HT1080 (cell line): ENCODE measurements around the gene IQSEC1. TPM values are rescaled to one million over a fixed set of nuclear protein-coding genes. Genes with fewer than 3 reads are reported as not detected.

ENCODE experiments used
- DNase-seq: peaks from one replicate; pipeline ENCODE4 v3.0.0-alpha.2; 2015; ENCODE audit warnings: low read depth
- total RNA-seq: library from RNA; depleted of rRNA; stranded (reverse); fragments of >200 nt; shearing (Covaris generic); gene quantifications from 2 replicates; pipeline ENCODE4 v1.2.3, GENCODE V29; 2014

Gene IQSEC1
- total RNA-seq, 1 experiment from 2014 or later, result 1.3 TPM

DNA sequence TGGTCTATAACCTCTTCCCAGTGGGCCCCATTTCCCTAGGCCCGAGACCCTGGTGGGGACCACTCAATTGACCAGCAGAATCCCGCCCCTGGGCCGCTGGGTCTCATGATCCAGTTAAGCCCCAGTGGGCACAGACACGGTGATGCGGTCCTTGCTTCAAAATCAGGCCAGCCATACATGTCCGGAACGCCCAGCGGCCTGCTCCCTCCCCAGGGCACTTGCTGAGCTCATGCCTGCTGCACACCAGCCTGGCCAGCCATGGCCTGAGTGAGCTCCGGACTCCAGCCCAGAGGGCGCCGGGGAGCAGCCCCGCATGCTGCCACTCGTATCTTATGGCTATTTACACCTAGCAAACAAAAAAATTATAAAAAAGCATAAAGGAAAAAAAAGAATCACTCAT lies 34.4 kb upstream of the IQSEC1 start:
- no peak for DNase-seq

DNA sequence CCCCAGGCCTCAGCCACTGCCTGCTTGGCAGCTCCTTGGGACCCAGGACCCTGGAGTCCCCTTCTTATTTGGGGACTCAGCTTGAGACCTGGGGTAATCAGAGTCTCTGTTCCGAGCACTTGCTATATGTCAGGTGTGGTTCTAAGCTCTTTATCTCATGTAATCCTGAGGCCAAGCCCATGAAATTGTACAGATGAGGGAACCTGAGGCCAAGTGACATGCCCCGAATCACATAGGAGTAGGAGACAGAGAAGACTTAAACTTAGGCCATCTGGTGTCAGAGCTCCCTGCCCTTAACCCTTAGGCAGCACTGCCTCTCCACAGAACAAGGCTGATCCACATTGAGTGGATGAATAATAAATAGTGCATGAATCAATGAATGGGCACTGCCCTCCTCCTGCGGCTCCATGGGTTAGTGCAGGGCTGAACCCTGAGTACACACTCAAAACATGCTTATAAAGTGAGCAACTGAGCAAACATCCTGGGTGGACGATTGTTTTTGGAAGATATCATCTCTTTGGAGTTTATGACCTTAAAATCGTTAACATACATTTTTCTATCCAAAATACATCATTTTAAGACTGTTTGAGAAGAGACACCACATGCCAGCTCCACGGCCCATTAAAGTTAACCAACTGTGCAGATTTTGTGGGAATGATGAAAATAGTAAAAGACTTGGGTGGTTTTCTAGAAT lies 33.2 kb upstream of the IQSEC1 start:
- DNase-seq, result no peak

DNA sequence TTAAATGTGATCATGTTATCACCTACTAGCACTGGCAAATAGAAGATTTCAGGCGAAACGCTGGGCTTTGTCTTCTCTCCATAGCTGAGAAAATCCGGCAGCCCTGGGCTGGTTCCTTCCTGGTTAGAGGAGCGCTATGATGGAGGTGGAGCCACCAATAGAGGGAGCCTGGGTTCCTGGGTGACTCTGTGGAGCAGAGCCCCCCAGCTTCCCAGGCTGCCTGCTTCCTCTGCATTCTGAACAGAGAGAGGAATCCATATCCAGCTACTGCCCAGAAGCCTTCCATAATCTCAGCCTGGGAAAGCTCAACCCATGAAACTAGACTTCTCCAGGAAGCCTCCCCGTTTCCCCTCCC lies 32.6 kb upstream of the IQSEC1 start:
- no peak for DNase-seq

DNA sequence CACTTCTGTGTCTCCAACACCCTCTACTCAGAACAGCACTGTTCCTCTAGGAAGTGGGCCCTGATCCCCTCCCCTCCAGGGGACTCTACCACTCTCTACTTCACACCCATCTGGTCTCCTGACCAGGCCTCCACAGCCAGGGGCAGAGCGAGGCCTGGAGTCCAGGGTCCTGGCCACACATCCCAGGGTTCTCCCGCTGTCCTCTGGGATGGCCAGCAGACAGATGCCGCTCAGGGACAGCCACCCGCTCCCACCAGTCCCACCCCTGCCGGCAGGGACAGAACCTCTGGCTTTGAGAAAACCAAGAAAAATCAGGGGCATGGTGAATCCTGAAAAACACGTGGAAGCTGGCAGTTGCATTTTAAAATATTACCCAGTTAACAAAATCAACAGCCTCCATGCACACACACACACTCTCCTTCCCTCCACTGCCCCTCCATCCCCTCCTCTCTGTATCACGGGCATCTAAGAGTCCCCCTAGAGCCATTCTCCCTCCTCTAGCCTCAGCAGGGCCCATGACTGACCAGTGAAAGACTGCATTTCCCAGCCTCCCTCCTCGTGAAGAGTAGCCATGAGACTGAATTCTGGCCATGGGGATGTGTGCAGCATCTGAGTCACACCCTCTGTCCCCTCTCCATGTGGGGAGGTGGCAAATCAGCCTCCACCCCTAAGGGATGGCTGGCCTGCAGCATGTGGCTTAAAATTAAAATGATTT lies 32.1 kb upstream of the IQSEC1 start:
- no peak for DNase-seq

DNA sequence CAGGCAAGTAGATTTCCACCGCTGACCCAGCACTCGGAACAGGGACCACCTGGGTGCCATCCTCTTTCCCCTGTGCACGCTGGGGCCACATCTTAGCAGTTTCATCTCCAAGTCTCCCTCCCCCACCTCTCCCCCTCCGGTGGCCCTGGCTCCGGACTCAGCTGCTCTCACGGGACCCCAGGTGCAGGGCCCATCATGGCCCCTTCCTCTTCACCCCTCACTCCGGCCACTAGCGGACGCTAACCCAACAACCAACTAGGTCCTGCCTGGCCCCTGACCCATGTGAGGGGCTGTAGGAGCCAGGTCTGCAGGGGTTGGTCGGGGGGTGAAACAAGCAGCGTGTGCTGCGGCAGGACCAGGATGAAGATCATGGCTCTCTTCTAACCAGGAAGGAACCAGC lies 31.3 kb upstream of the IQSEC1 start:
- no peak for DNase-seq

DNA sequence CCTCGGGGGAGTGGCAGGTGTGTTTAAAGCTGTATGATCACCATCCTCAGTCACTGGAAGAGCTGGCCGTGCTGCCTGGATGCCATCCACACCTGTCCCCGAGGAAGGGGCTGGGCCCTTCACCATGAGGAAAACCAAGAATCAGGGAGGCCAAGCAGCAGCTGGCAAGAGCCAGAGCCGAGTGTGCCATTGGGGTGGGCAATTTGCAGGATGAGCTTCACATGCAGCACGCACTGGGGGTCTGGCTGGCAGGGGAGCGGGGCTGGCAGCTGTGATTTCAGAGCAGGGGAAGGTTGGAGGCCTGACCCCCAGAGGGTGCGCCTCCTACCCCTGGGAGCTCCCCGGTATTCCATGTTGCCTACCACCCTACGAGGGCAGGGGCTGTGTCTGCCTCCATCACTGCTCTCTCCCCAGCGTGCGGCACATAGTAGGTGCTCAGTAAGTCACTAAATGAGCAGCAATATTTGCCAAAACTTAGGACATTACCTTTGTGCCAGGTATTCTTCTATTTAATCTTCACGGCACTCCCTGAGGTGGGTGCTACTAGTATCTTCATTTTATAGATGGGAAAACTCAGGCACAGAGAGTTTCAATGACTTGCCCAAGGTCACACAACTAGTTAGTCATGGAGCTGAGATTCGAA lies 30.3 kb upstream of the IQSEC1 start:
- DNase-seq, result no peak

DNA sequence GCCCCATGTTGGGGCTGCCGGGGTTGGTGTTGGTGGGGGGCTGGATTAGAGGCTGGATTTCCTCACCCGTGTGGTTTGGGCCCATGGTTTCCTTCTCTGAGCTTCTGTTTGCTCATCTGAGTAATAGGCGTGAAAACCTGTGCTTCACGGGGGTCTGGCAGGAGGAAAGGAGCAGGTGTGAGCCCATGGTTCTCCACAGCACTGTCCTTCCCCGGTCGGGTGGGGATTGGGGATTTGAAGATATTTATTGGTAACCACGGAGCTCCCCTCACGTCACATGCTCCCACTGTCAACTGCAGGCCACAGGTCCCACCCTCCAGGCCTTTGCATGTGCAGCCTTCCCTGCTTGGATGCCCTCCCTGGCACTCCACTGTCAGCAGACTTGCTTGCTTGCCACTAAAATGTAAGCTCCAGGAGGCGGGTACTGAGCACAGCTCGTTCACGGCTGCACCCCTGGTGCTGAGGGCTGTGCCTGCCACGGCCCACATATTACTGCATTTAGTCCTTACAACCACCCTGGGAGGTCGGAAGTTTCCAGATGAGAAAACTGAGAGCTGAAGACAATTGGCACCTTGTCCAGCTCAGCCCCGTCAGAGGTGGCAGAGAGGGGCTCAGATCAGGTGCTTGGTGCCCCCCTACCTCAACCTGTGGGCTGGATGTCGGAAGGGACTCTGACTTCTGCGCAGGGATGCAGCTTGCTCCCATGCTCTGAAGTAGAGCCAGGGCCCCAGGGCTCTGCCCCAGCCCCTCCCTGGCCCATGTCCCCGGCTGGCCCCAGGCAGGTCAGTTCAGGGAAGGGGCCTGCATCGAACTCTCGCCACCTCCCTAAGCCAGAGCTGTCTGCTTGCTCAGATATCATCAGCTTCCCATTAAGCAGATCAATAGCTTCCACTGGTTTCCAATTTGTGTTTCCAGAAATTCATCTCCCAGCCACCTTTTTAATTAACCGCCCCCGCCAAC lies 29.4 kb upstream of the IQSEC1 start:
- no peak for DNase-seq

DNA sequence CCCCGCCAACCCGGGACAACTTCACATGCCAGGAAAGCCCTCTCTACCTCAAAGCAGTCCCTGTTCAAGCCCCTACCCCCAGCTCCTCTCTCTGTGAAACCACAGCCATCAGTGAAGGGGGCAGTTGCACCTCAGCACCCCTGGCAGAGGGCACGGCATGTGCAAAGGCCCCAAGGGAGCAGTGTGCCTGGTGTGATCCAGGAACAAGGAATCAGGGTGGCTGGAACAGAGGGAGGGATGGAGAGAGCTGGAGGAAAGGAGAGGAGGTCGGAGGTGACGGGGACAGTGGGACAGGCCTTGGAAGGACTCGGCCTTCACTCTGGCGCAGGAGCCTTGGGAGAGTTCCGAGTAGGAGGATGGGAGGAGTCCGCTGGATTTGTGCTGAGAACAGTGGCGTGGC lies 26.5 kb upstream of the IQSEC1 start:
- DNase-seq, result no peak

DNA sequence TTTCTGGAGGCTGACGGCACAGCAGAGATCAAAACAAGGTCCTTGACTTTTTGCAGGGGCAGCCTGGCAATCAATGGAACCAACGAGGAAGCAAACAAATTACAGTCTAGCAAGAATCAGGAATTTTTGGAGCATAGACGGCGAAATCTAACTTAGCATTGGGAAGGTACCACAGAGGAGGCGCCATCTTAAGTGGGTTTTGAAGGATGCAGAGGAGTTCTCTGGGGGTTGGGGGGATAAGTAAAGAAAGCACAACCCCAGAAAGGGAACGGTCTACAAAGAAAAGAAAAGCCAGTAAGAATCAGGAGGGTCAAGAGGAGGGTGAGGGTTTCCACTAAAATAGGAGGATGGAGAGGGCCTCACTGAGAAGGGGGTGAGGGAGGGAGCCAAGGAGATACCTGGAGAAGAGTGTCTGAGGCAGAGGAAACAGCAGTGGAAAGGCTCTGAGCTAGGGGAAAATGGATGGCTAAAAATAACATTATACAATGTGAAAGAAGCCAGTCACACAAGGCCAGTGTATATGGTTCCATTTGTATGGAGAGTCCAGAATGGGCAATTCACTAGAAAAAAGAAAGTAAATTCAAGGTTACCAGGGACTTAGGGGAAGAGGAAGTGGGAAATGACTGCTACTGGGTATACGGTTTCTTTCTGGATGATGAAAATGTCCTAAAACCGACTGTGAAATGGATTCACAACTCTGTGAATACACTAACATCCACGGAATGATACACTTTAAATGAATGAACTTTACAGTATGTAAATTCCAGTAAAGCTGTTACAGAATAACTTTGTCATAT lies 25.2 kb upstream of the IQSEC1 start:
- DNase-seq, result no peak

DNA sequence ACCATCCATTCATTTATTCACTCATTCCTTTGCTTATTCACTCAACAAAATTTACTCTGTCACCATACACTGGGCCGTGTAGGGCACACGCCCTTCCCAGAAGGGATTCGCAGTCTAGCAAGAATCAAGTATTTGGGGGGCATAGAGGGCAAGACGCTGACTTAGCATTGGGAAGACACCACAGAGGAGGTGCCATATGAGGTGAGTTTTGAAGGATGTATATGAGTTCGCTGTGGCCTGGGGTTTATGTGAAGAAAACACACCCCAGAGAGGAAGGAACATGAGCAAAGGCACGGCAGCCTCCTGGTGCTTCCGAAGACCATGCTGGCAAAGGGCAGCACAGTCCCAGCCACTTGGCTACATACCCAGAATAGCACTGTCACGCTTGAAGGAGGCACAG lies 23.1 kb upstream of the IQSEC1 start:
- no peak for DNase-seq

DNA sequence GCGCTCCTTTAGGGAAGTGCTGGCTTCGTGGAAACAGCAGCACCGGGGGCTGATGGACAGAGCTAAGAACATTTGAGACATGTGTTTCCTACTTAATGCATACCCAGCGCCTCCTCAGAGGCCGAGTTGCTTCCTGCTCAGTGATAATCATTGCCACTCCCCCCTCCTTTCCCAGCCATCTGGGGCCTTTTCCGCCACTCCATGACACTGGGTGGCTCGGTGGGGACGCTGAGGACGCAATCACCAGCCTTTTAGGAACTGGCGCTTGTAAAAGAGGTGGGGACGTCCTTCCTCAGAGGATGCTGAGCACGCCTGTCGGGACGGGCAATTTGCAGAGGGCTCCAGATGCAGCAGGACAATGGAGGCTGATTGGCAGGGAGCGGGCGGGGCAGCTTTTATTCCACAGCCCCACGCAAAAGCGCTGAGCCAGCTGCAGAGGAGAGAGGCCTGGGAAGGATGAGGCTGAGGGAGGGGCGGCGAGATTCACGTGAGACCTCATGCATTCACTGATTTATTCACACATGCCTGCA lies 22.2 kb upstream of the IQSEC1 start:
- no peak for DNase-seq

DNA sequence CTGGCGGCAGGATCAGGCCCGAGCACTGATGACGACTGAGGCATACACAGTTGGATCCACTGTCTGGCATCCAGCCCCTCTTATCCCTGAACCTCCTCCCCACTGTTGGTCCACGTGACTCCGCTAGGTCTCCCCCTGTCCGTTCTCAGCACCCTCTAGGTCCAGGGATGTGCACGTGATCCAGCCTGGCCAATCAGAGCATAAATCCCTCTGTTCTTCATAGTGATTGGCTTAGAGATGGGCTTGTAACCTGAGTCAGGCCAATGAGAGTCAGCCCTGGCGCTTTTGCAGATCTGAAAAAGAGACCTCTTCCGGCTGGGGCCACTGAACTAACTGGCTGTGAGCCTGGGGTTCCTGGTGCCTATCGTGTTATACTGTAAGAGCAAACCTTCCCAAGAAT lies 20.5 kb upstream of the IQSEC1 start:
- DNase-seq, result peak; percentile 35

DNA sequence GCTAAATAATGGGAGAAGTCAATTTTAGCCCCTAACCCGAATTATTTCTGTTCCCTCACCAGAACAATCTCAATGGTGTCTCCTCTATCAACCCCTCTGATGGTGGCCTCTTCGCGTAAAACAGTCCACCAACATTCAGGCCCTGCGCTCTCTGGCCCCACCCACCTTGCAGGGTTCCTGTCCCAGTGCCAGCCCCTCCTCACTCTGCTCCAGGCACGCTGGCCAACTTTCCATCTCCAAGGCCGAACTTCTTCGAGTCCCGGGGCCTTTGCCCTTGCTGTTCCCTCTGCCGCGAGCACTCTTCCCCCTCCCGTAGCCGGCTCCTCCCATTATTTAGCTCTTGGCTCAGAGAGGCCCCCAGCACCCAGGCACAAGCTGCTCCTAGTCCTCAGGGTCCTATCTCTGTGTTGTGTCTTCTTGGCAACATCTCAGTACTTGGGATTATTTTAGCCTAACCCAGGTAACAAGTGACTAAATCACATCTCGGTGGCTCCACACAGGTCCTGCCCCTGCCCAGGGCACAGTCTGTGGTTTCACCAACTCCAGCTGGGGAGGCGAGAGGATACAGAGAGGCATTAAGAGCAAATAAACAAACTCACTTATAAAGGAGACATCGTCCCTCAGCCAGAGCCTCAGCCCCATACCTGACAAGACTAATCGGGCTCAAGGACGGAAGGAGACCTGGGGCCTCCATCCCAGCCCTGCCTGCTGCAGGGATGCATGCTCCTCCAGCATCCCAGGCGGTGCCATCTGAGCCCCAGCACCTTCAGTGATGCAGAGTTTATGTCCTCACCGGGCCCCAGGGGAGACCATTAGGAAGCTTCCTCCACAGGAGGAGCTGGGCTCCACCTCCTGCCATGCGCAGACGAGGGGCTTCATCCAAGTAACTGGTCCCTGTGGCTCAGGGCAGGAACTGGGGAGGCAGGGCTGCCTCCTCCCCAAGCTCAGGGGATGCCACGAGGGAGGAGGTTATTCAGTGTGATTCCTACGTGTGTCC lies 19.7 kb upstream of the IQSEC1 start:
- DNase-seq, result no peak

DNA sequence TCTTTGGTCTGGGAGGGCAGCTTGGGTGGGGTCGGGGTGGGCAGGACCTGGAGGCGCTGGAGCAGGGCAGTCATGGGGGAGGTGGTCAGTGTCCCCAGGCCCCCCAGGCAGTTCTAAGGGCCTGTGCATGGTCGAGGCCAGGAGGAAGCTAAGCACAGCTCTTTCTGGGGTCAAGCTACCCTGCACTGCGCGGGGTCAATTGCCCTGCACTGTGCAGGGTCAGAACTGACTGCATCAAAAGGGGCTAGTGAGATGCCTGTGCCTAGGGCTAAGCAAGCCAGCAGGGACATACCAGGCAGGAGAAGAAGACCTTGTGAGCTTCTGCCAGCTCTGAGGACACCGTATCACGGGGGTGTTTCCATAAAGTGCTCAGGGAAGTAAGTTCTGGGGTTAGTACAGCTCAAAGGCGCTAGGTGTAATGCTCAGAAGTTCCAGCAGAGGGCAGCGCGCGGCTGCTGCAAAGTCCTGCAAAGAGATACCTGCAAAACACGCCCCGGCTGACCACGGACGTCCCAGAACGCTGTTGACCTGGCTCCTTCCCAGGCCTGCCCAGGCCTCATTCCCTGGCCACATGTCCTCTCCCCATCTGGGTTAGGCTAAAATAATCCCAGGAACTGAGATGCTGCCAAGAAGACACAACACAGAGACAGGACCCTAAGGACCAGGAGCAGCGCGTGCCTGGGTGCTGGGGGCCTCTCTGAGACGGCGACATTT lies 18.8 kb upstream of the IQSEC1 start:
- peak; percentile 62 for DNase-seq

DNA sequence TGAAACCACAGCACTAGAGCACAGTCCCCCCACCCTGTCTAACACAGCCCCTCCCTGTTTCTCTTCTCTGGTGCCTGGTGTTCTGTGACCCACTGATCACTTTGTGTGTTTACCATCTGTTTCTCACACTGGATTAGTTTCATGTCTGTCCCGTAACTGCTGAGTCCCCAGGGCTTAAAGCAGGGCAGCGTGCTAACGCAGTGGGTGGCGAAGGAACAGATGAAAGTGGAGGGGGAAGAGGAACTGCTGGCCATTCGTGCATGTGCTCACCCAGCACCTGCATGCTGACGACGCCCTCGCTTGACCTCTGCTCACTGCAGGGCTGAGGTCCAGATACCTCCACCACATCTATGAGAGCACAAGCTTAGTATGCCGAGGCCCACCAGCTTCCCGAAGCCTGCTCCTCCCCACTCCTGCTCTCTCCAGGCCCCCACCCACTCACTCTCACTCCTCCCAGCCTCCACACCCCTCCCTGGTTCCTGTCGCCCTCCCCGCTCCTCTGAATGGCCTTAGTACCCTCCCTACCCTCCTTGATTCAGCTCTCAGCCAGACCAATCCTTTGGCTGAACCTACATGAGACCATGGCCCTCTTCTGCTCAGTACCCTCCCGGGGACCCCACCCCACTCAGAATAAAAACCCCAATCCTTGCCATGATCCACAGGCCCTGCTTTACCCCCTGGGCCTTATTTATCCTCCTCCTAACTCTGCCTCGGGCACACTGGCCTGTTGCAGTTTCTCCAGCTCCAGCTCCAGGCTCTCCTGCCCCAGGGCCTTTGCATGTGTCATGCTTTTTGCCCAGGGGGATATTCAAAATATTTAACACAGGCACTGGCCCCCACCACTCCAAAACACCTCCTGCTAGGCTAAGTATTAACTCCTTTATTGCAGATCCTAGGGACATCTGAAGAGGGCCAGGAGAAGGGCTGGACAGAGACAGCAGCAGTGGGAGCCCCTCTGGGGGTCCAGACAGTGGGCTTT lies 15.1 kb upstream of the IQSEC1 start:
- DNase-seq, result no peak

DNA sequence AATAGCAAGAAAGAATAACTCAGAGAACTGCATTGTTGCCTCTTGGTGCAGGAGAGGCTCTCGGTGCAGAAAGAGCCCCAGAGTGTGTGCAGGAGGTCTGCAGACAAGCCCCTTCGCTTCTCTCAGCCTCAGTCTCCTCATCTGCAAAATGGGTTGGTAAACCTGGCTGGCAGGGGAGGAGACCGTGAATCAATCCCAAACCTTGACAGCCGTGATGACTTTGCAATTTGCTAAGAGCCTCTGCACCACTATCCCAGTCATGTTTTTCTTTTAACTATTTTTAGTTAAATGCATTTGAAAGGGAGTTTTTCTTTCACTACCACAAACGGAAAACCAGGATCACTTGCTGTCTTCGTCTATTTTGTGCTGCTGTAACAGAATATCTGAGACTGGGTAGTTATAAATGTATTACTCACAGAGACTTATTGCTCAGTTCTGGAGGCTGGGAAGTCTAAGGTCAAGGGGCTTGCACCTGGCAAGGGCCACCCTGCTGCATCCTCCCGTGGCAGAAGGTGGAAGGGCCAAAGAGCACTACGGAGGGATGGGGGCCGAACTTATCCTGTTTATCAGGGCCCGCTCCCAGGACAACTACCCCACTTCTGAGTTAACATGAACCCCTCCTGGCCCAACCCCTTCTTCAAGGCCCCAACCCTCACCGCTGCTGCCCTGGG lies 14.2 kb upstream of the IQSEC1 start:
- no peak for DNase-seq

DNA sequence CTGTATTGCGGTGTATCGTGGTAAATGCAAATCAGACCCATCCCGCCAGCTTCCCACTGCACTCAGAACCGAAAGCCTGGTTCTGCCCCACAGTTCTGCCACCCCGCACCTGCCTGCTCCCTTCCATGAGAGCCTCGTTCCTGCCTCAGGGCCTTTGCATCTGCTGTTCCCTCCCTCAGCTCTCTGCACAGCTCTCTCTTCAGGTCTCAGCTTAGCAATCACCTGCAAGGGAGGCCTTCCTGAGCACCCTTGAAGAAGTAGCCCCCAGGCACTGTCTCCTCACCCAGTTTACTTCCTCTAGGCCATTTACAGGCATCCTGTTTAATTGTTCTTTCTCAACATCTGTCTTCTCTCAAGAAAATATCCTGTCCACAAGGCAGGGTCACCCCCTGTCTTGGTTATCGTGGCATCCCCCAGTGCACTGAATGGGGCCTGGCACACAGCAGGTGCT lies 13.3 kb upstream of the IQSEC1 start:
- no peak for DNase-seq
